HG03565 (cell line): ENCODE data around the gene ANKRD6.

Experiments used
- ATAC-seq: cut with Tn5 transposase; IDR thresholded peaks from one replicate; pipeline ENCODE4 v1.9.1; 2021; ENCODE audit warnings: mild to moderate bottlenecking, moderate library complexity; ENCODE audit not compliant: unreplicated experiment

Gene ANKRD6

GRCh38 chr6:89506716-89507617 lies 74.0 kb downstream of the ANKRD6 start:
- ATAC-seq = no peak

- no peak for ATAC-seq
Measured at GRCh38 chr6:89508755-89509563, 76.0 kb downstream of the ANKRD6 start.

DNA sequence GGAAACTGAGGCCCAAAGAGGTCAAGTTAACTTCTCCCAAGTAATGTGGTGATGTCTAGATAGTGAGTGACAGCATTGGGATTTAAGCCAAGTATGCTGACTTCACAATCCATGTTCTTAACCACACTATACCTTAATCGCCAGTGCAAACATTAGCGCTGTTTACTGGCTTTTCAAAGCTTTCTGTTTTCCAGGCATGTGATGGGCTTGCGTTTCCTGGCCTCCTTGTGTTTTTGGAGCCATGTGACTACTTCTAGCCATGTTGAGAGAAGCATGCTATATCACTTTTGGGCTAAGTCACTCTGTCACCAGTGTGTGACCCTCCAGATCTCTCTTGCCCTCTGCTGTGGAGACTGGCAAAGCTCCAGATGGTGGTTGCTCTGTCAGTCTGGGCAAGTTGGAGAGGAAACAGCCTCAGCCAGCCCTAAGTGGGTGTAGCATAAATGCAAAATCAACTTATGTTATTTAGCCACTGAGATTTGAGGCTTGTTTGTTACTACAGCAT lies 76.9 kb downstream of the ANKRD6 start:
- no peak for ATAC-seq

DNA sequence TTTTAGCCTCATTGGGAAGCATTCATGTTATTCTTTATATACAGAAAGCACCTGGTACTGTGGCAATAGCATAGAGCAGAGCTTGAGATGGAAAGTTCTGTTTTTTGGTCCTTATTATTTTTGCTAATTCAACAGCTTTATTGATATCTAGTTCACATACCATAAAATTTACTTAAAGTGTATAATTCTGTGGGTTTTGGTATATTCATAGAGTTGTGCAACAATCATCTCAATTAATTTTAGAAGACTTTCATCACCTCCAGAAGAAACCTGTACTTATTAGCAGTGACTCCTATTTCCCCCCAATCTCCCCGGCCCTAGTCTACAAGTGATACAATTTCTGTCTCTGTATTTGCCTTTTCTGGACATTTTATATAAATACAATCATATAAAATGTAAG lies 77.4 kb downstream of the ANKRD6 start:
- ATAC-seq = no peak

- no peak for ATAC-seq
Measured at GRCh38 chr6:89518352-89519055, 85.6 kb downstream of the ANKRD6 start.

- ATAC-seq = no peak
Measured at GRCh38 chr6:89520736-89521135, 87.8 kb downstream of the ANKRD6 start.

- ATAC-seq = no peak
Measured at GRCh38 chr6:89522778-89523177, 89.8 kb downstream of the ANKRD6 start.

DNA sequence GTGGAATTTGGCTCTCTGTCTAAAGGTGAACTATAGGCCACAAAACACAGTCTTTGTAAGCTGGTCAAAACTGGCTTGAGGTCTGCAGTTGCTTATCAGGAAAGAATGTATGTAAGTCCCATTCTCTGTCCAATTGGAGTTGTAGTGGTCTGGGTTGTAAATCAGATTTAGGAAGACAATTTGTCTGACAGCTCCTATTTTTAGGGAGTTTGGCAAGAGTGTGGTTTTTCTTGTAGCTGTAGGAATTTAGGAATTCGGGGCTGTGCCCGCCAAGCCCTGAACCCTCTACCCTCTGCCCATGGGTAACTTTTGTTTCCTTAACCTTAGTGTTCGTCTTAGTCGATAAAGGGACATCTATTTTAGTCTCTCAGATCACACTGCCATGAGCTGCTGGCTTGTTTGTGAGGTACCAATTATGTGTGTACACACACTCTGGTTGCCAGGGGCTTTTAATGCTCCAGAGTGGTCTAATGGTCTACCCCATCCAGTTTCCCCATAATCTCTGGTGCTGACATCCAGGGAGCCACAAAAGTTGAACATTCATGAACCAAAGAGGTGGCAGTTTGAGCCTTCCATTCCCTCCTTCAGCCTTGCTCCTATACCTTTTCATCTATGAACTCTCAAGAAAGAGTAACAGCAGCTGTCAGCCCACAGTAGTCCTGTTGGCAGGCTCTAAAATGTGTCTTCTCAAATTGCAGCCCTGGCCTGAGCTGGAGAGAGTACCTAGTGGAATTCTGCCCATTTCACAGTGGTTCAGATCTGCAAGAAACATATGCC lies 93.0 kb downstream of the ANKRD6 start:
- no peak for ATAC-seq

GRCh38 chr6:89526563-89526869 lies 93.6 kb downstream of the ANKRD6 start:
- no peak for ATAC-seq

DNA sequence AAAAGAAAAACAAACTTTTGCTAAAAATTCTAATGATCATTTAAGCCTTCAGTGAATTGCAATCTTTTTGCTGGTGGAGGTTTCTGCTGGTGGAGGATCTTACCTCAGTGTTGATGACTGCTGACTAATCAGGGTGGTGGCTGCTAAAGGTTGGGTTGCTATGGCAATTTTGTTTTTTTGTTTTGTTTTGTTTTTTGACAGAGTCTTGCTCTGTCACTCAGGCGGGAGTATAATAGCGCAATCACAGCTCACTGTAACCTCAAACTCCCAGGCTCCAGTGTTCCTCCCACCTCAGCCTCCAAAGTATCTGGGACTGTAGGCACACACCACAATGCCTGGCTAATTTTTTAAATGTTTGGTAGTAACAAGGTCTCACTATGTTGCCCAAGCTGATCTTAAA lies 94.7 kb downstream of the ANKRD6 start:
- ATAC-seq = no peak

GRCh38 chr6:89528866-89529265 lies 95.9 kb downstream of the ANKRD6 start:
- ATAC-seq = no peak

GRCh38 chr6:89530982-89531381 lies 98.0 kb downstream of the ANKRD6 start:
- ATAC-seq = no peak

GRCh38 chr6:89536231-89536630 lies 103.3 kb downstream of the ANKRD6 start:
- ATAC-seq = no peak

GRCh38 chr6:89539779-89540178 lies 106.8 kb downstream of the ANKRD6 start:
- ATAC-seq = no peak

DNA sequence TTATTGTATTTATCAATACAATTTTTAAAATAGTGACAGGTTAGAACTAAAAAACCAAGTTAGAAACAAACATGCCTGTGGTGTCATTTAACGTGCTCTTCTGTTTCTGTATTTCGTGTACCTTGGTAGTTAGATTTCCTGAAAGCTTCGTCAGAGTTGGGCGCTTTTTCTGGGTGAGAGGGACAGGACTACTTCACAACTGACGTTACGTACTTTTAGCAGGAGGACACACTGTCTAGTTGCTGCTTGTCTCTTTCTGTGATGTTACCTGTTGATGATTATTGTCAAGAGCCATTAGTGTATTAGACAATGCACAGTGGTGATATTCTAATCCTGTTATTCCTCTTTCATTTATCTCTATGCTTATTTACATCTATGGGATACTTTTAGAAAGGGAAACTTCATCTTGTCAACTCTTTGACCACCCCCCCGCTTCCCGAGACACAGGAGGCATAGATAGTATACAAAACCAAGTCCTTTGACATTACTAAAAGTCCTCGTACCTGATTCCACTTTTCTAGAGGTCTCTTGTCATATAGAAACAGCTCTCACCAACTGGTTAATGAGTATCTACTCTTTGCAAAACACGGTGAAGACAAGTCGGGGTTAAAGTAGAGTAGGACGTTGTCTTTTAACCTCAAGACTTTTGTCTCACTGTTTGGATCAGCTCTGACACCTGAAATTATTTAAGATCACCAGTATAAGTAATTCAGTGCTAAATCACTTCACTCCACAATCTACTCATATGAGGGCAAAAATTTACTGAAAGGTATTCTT lies 109.3 kb downstream of the ANKRD6 start:
- ATAC-seq = no peak

DNA sequence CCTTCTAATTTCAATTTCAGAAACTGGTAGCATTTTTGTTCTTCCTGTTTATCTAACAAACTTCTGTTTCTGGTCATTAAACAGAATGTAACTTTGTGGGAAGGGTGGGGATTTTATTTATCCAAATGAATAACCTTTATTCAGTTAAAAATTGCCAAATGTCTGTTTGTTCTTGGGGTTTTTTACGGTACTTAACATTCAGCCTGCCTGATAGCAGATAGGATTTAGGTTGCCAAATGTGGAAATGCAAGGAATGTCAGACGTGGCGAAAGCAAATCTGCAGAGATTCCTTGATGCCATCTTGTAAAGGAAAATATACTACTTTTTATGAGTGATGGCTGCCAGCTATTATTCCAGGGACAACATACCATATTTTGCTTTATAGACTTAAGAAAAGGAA lies 109.9 kb downstream of the ANKRD6 start:
- no peak for ATAC-seq

- no peak for ATAC-seq
Measured at GRCh38 chr6:89547281-89547680, 114.3 kb downstream of the ANKRD6 start.

DNA sequence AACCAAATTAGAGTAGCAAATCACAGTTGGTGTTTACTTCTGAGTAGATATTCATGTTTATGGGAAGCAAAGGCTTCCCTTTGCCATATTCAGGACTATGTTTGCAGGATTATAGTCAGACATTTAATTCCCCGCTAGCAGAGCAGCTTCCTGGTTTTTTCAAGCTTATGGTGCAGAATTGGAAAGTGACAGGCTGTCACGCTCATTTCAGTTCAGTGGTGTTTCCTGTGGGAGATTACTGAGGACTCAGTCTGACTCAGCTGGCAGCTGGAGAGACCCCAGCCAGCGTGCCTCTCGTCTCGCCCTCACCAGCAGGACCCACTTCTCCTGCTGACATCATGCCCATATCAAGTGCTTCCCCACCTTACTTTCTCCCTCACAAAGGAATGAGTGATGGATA lies 120.5 kb downstream of the ANKRD6 start:
- no peak for ATAC-seq

- ATAC-seq = no peak
Measured at GRCh38 chr6:89554106-89554505, 121.2 kb downstream of the ANKRD6 start.

- no peak for ATAC-seq
Measured at GRCh38 chr6:89555031-89555430, 122.1 kb downstream of the ANKRD6 start.
